ENCODE results near the gene ZNF488.

- TF ChIP-seq CTCF (conservative IDR thresholded peaks at IDR 0.05 in 1 of 2, IDR thresholded peaks at IDR 0.05 in 1 of 2; ENCODE audit: extremely low read depth in 1 of 2, insufficient read depth in 1 of 2, low read depth in 1 of 2, low read length in 2 of 2) = no peak
- no peak for TF ChIP-seq EZH2 (IDR thresholded peaks at IDR 0.05; ENCODE audit: borderline replicate concordance, low read length)
Observed at GRCh38 chr10:47397256-47397655, 13.2 kb upstream of the ZNF488 start.

Measured in mammary epithelial cell (primary cell).